Smooth muscle cell (in vitro differentiated cells): ENCODE data around the gene POC5. TPM values are rescaled to one million over a fixed set of nuclear protein-coding genes. Genes with fewer than 3 reads are reported as not detected.
"Not testable (repeated sequence)": the region's sequence is repeated elsewhere in the genome, so short reads cannot be mapped to it uniquely, and the experiment has no call there.

Experiments
- DNase-seq: peaks from one replicate; lab custom pipeline; 2025; ENCODE audit not compliant: unreplicated experiment; lab: John Stamatoyannopoulos, UW
- H2AFZ ChIP-seq: fragments of 200-600 bp; sonication (generic); 2 replicates; pipeline ENCODE4 v1.6.0; 2016; ENCODE audit warnings: antibody characterized with exemption, low read depth, mild to moderate bottlenecking
- H3F3A ChIP-seq: fragments of 200-600 bp; sonication (generic); 2 replicates; pipeline ENCODE4 v1.6.0; 2017; ENCODE audit warnings: antibody characterized with exemption, low read depth
- H3K27ac ChIP-seq: fragments of 200-600 bp; sonication (generic); 2 replicates; pipeline ENCODE4 v1.5.1; 2016; ENCODE audit warnings: low read depth, mild to moderate bottlenecking
- H3K27me3 ChIP-seq: fragments of 200-600 bp; sonication (generic); 2 replicates; pipeline ENCODE4 v1.6.1; 2016; ENCODE audit warnings: low read depth, mild to moderate bottlenecking
- H3K36me3 ChIP-seq: fragments of 200-600 bp; sonication (generic); 2 replicates; pipeline ENCODE4 v1.5.1; 2016; ENCODE audit warnings: low read depth
- H3K4me1 ChIP-seq: fragments of 200-600 bp; sonication (generic); 2 replicates; pipeline ENCODE4 v1.5.1; 2016; ENCODE audit warnings: low read depth
- H3K4me2 ChIP-seq: fragments of 200-600 bp; sonication (generic); 2 replicates; pipeline ENCODE4 v1.6.0; 2016; ENCODE audit warnings: mild to moderate bottlenecking
- H3K4me3 ChIP-seq: fragments of 200-600 bp; sonication (generic); 2 replicates; pipeline ENCODE4 v1.5.1; 2016; ENCODE audit warnings: mild to moderate bottlenecking
- H3K79me2 ChIP-seq: fragments of 200-600 bp; sonication (generic); 2 replicates; pipeline ENCODE4 v1.6.0; 2016; ENCODE audit warnings: low read depth, mild to moderate bottlenecking
- H3K9ac ChIP-seq: fragments of 200-600 bp; sonication (generic); 2 replicates; pipeline ENCODE4 v1.6.0; 2016; ENCODE audit warnings: low read depth
- H3K9me3 ChIP-seq: fragments of 200-600 bp; sonication (generic); replicated peaks from 2 replicates; pipeline ENCODE4 v1.5.1; 2016; ENCODE audit warnings: low read depth
- H4K20me1 ChIP-seq: fragments of 200-600 bp; sonication (generic); 2 replicates; pipeline ENCODE4 v1.6.0; 2016; ENCODE audit warnings: low read depth
- WGBS: methylation state at CpG from one replicate; pipeline ENCODE4 v1.1.7; 2016; ENCODE audit warnings: low lambda C conversion rate; 5-methylcytosine and 5-hydroxymethylcytosine counted together
- polyA plus RNA-seq: library from polyadenylated mRNA; unstranded; fragments of >200 nt; fragmentation: Nextera tagmentation; extraction: Ambion mirVana; gene quantifications from 2 replicates; pipeline ENCODE4 v1.2.1, GENCODE V29; 2016
- total RNA-seq: library from RNA; depleted of rRNA; stranded (reverse); fragments of >200 nt; gene quantifications from 2 replicates; pipeline ENCODE4 v1.2.3, GENCODE V29; 2014
- TF ChIP-seq, protein P1 (sequence below): fragments of 200-600 bp; sonication (generic); IDR thresholded peaks from 2 replicates; pipeline ENCODE4 v1.5.1; 2017; ENCODE audit warnings: borderline replicate concordance, mild to moderate bottlenecking, antibody characterized with exemption; ENCODE audit not compliant: insufficient read depth, poor library complexity, severe bottlenecking

POC5 gene
- total and polyA plus RNA-seq, 2 experiments from 2014 or later = 4.8 to 15.4 TPM

DNA sequence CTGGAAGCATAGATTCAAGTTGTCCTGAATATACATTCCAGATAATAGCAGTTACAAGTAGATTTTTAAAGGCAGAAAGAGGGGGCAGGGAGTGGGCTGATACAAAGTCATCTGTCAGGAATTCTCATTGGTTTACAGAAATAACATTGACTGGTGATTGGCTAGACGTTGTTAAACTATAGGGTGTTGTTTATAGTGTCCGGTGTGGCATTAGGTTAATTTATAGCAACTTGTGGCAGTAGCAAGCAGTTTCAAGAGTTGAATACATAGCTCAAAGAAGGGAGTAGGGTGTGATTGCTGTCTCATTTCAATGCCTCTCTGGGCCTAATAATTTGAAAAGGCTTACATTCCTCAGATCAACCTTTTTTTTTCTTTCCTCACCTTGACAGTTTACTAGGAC, 10.7 kb upstream of the POC5 start:
- Histone ChIP-seq H3K9ac (no peak overlapping the region), H3K27ac (no peak overlapping the region), H3K4me1 (no peaks in the 10 kb centered on the region), H3K36me3 (no peaks in the 10 kb centered on the region), H3K4me2 (no peak overlapping the region), H2AFZ (no peak overlapping the region), H3K79me2 (no peaks in the 10 kb centered on the region), H3K9me3 (no peaks in the 10 kb centered on the region), H3F3A (no peaks in the 10 kb centered on the region), H3K4me3 (no peak overlapping the region), H4K20me1 (no peaks in the 10 kb centered on the region), H3K27me3 (no peaks in the 10 kb centered on the region)
- WGBS = 81% methylated on average over 2 of the region's 2 CpGs
- TF ChIP-seq, protein P1, sequence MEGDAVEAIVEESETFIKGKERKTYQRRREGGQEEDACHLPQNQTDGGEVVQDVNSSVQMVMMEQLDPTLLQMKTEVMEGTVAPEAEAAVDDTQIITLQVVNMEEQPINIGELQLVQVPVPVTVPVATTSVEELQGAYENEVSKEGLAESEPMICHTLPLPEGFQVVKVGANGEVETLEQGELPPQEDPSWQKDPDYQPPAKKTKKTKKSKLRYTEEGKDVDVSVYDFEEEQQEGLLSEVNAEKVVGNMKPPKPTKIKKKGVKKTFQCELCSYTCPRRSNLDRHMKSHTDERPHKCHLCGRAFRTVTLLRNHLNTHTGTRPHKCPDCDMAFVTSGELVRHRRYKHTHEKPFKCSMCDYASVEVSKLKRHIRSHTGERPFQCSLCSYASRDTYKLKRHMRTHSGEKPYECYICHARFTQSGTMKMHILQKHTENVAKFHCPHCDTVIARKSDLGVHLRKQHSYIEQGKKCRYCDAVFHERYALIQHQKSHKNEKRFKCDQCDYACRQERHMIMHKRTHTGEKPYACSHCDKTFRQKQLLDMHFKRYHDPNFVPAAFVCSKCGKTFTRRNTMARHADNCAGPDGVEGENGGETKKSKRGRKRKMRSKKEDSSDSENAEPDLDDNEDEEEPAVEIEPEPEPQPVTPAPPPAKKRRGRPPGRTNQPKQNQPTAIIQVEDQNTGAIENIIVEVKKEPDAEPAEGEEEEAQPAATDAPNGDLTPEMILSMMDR = no peak
- no peak for DNase-seq

DNA sequence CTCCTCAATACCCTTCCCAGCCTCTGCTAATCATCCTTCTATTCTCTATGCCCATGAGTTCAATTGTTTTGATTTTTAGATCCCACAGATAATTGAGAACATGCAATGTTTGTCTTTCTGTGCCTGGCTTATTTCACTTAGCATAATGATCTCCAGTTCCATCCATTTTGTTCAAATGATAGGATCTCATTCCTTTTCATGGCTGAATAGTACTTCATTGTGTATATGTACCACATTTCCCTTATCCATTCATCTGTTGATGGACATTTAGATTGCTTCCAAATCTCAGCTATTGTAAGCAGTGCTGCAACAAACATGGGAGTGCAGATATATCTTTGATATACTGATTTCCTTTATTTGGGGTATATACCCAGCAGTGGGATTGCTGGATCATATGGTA, 9.0 kb upstream of the POC5 start:
- not testable (repeated sequence) for H3K4me2 ChIP-seq, H4K20me1 ChIP-seq, H3K27ac ChIP-seq, H3F3A ChIP-seq, H3K9ac ChIP-seq, DNase-seq, H3K36me3 ChIP-seq, H3K79me2 ChIP-seq, H3K27me3 ChIP-seq, H3K4me1 ChIP-seq, H2AFZ ChIP-seq, H3K9me3 ChIP-seq, H3K4me3 ChIP-seq

DNA sequence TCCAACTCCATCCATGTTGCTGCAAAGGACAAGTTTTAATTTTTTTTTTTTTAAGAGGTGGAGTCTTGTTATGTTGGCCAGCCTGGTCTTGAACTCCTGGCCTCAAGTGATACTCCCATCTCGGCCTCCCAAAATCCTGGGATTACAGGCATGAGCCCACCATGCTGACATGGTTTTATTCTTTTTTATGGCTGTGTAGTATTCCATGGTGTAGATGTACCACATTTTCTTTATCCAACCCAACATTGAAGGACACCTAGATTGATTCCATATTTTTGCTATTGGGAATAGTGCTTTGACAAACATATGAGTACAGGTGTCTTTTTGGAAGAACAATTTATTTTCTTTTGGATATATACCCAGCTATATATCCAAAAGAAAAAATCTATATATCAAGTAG, 6.1 kb upstream of the POC5 start:
- H3K4me2 ChIP-seq = no peak overlapping the region

DNA sequence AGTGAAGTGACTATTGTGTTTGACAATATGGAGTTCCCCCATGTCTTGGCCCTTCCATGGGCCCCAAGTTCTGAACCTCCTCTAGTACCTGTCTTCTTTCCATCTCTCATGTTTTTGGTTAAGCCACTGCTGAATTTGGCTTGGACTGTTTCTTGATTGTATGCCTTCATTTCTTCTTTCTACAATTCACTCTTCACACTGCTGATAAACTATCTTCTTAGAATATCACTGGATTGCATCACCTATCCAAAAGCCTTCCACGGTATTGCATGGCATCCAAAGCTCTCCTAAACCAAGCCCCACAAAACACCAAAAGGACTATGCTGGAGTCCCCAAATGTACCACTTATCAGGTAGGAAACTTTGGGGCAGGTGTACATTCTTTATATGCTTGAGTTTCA, 4.3 kb upstream of the POC5 start:
- Histone ChIP-seq H3K36me3 (no peaks in the 10 kb centered on the region), H3K4me1 (no peaks in the 10 kb centered on the region), H3K9me3 (no peaks in the 10 kb centered on the region), H3K9ac (no peak overlapping the region), H3K27ac (no peak overlapping the region), H3K79me2 (no peaks in the 10 kb centered on the region), H4K20me1 (no peaks in the 10 kb centered on the region), H3K4me3 (no peak overlapping the region), H3K27me3 (no peaks in the 10 kb centered on the region), H3F3A (no peaks in the 10 kb centered on the region), H3K4me2 (no peak overlapping the region), H2AFZ (no peak overlapping the region)
- DNase-seq = no peak
- TF ChIP-seq, protein P1 = no peak
- 88% methylated on average over 1 of the region's 1 CpG for WGBS

More for the DNA sequence above, 6.1 kb upstream of the POC5 start:
- Histone ChIP-seq H2AFZ (no peak overlapping the region), H3K79me2 (no peaks in the 10 kb centered on the region), H3K27me3 (no peaks in the 10 kb centered on the region), H3K9me3 (no peaks in the 10 kb centered on the region), H3K36me3 (no peaks in the 10 kb centered on the region), H3F3A (no peaks in the 10 kb centered on the region), H3K9ac (no peak overlapping the region), H4K20me1 (no peaks in the 10 kb centered on the region), H3K27ac (no peak overlapping the region), H3K4me3 (no peak overlapping the region), H3K4me1 (no peaks in the 10 kb centered on the region)
- 86% methylated on average over 1 of the region's 1 CpG for WGBS
- TF ChIP-seq, protein P1 = no peak
- no peak for DNase-seq
